Panc1 (cell line): ENCODE measurements around the gene ENO1. TPM values are rescaled to one million over a fixed set of nuclear protein-coding genes. Genes with fewer than 3 reads are reported as not detected.

ENCODE experiments used
- ATAC-seq: fragments of 200-7000 bp; cut with Tn5 transposase; 2 replicates; pipeline ENCODE4 v1.9.1; 2020; ENCODE audit warnings: mild to moderate bottlenecking, moderate library complexity
- BruUV-seq: library from RNA; stranded (reverse); fragments of 400-500 nt; replicated peaks from 2 replicates; lab custom pipeline; 2021; lab: Mats Ljungman, UMichigan
- CTCF ChIA-PET: fragments of 300-600 bp; sonication (Branson Sonifier 250); formaldehyde crosslinking; loops from one replicate; lab custom pipeline; 2022; ENCODE audit warnings: antibody characterized with exemption; lab: Charles Lee
- POLR2A ChIA-PET: fragments of 300-600 bp; sonication (Branson Sonifier 250); formaldehyde crosslinking; loops from one replicate; lab custom pipeline; 2022; ENCODE audit warnings: antibody characterized with exemption; lab: Charles Lee
- DNase-seq: peaks from one replicate; pipeline ENCODE4 v3.0.0-alpha.2; 2010; ENCODE audit warnings: low read depth, low spot score
- H3K27ac ChIP-seq: 2 replicates; pipeline ENCODE4 v1.5.1; 2011; ENCODE audit warnings: mild to moderate bottlenecking, low read length, inconsistent platforms
- H3K27me3 ChIP-seq: fragments of 200-500 bp; sonication (Bioruptor generic); 2 replicates; pipeline ENCODE4 v1.6.0; 2014; ENCODE audit warnings: low read length, inconsistent platforms; ENCODE audit not compliant: control insufficient read depth, insufficient read depth
- H3K36me3 ChIP-seq: fragments of 200-500 bp; sonication (Bioruptor generic); 2 replicates; pipeline ENCODE4 v1.5.1; 2014; ENCODE audit warnings: inconsistent platforms, mild to moderate bottlenecking, low read length, moderate library complexity; ENCODE audit not compliant: control insufficient read depth, insufficient read depth
- H3K4me1 ChIP-seq: 2 replicates; pipeline ENCODE4 v1.5.1; 2011; ENCODE audit warnings: inconsistent platforms, mild to moderate bottlenecking, low read length, moderate library complexity; ENCODE audit not compliant: control insufficient read depth, insufficient read depth
- H3K4me3 ChIP-seq, 2 experiments: 2 replicates each; pipeline ENCODE4 v1.5.1; 2011 to 2012; ENCODE audit warnings: low read depth in 2 of 2, low read length in 2 of 2, mild to moderate bottlenecking in 2 of 2, inconsistent platforms in 1 of 2, moderate library complexity in 1 of 2
- H3K9me3 ChIP-seq: fragments of 200-500 bp; sonication (Bioruptor generic); 2 replicates; pipeline ENCODE4 v1.5.1; 2014; ENCODE audit warnings: low read depth, mild to moderate bottlenecking, inconsistent platforms, low read length, moderate library complexity; ENCODE audit not compliant: control insufficient read depth, insufficient read depth
- CTCF ChIP-seq: fragments of 450-650 bp; IDR thresholded peaks from 2 replicates; pipeline ENCODE4 v1.5.1; 2017; ENCODE audit warnings: mild to moderate bottlenecking
- POLR2AphosphoS5 ChIP-seq: IDR thresholded peaks from 2 replicates; pipeline ENCODE4 v1.6.1; 2012; ENCODE audit warnings: mild to moderate bottlenecking, low read depth, low read length, moderate library complexity
- SIN3A ChIP-seq: IDR thresholded peaks from 2 replicates; pipeline ENCODE4 v1.6.1; 2012; ENCODE audit warnings: low read depth, mild to moderate bottlenecking, low read length, moderate library complexity, borderline replicate concordance; ENCODE audit not compliant: insufficient read depth
- TCF7L2 ChIP-seq: IDR thresholded peaks from 2 replicates; pipeline ENCODE4 v1.6.1; 2011; ENCODE audit warnings: mild to moderate bottlenecking, low read depth, low read length, inconsistent platforms
- in situ Hi-C: cut with HindIII; loops from 2 replicates; pipeline ENCODE4 v1.10.0; 2016; ENCODE audit warnings: low sequenced_read_pairs, low pct_unique_long_range_greater_than_20kb
- intact Hi-C: fragments of 100-400 bp; cut with micrococcal nuclease; formaldehyde crosslinking; loops from one replicate; pipeline ENCODE4 v1.10.0; 2022; ENCODE audit not compliant: unreplicated experiment
- total RNA-seq: library from RNA; stranded (reverse); gene quantifications from one replicate; pipeline ENCODE4 v1.2.1, GENCODE V29; 2021; ENCODE audit not compliant: unreplicated experiment
- TF ChIP-seq, protein P1 (sequence below), 2 experiments: IDR thresholded peaks; 2 replicates each; pipeline ENCODE4 v1.6.1; 2011 to 2012; ENCODE audit warnings: low read depth in 2 of 2, control low read depth in 1 of 2, low read length in 1 of 2, mild to moderate bottlenecking in 1 of 2, moderate library complexity in 1 of 2; ENCODE audit not compliant: insufficient read depth in 1 of 2

Gene ENO1
- total RNA-seq, 1 experiment from 2014 or later = 2,480 TPM

- in situ Hi-C loops (no loop called here), intact Hi-C loops (no loop called here)
- H3K27ac ChIP-seq = peak overlapping the region; percentile 72
- H3K4me3 ChIP-seq = no peak overlapping the region
- no peak for DNase-seq
- no peaks in the 10 kb centered on the region for H3K36me3 ChIP-seq
- TF ChIP-seq, protein P1, sequence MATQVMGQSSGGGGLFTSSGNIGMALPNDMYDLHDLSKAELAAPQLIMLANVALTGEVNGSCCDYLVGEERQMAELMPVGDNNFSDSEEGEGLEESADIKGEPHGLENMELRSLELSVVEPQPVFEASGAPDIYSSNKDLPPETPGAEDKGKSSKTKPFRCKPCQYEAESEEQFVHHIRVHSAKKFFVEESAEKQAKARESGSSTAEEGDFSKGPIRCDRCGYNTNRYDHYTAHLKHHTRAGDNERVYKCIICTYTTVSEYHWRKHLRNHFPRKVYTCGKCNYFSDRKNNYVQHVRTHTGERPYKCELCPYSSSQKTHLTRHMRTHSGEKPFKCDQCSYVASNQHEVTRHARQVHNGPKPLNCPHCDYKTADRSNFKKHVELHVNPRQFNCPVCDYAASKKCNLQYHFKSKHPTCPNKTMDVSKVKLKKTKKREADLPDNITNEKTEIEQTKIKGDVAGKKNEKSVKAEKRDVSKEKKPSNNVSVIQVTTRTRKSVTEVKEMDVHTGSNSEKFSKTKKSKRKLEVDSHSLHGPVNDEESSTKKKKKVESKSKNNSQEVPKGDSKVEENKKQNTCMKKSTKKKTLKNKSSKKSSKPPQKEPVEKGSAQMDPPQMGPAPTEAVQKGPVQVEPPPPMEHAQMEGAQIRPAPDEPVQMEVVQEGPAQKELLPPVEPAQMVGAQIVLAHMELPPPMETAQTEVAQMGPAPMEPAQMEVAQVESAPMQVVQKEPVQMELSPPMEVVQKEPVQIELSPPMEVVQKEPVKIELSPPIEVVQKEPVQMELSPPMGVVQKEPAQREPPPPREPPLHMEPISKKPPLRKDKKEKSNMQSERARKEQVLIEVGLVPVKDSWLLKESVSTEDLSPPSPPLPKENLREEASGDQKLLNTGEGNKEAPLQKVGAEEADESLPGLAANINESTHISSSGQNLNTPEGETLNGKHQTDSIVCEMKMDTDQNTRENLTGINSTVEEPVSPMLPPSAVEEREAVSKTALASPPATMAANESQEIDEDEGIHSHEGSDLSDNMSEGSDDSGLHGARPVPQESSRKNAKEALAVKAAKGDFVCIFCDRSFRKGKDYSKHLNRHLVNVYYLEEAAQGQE (IDR thresholded peaks at IDR 0.05; ENCODE audit: insufficient read depth in 1 of 2, low read depth in 2 of 2, low read length in 1 of 2) = no peak
- TF ChIP-seq POLR2AphosphoS5 (no peak), SIN3A (no peak), TCF7L2 (no peak), CTCF (no peak)
- H3K4me1 ChIP-seq = peaks cover 37% of the 10 kb centered on the region
- no TSS peak for BruUV-seq
- no peaks in the 10 kb centered on the region for H3K9me3 ChIP-seq
- CTCF ChIA-PET = interaction anchor here (0.6 to 0.7 kb wide), 2 partner anchors 18 to 26 kb away, joined by 3 read pairs; no protein-coding TSS in a partner anchor
- no peaks in the 10 kb centered on the region for H3K27me3 ChIP-seq
- POLR2A ChIA-PET = interaction anchor here (0.5 kb wide), 1 partner anchor 381 kb away, joined by 4 read pairs; no protein-coding TSS in a partner anchor
- ATAC-seq = no peak
These were observed 55.2 kb downstream of the ENO1 start for GRCh38 chr1:8823295-8823664.

DNA sequence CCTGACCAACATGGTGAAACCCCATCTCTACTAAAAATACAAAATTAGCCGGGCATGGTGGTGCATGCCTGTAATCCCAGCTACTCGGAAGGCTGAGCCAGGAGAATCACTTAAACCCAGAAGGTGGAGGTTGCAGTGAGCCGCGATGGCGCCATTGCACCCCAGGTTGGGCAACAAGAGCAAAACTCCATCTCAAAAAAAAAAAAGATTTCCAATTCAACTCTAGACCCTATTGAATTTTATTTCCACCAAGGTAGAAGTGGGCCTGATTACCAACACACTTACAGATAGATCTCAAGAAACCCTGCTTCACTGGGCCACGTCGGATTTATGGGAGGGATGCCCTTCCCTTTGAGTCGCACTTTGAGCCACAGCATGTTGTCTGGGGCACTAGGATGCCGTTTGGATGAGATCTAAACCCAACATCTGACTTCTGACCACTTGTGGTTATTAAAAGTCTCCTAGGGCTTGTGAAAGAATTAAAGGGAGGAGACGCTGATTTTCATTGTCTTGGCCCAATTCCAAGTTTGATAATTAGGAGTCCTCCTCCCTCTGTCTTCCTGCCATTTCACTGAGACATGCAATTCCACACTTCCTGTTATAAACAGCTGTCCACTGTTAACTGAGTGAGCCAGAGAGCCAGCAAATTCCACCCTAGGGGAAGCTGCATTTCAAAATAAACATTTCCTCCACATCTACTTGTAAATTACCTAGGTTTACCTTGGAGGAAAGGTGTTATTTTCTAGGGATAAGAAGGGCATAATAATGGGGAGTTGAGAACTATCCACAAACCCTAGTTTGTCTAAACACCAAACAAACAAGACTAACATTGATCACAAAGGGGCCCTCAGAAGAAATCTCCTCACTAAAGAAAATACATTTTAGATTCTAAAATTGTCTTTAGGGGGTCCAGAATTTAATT is 55.9 kb downstream of the ENO1 start:
- intact Hi-C loops = no loop called here

More for the DNA sequence above, 55.9 kb downstream of the ENO1 start:
- ChIA-PET CTCF (interaction anchor here (0.6 to 0.7 kb wide), 2 partner anchors 18 to 27 kb away, joined by 3 read pairs; no protein-coding TSS in a partner anchor), POLR2A (interaction anchor here (0.5 kb wide), 1 partner anchor 380 kb away, joined by 4 read pairs; no protein-coding TSS in a partner anchor)
- peaks cover 39% of the 10 kb centered on the region for H3K4me1 ChIP-seq
- ATAC-seq = peak; percentile 79
- no TSS peak for BruUV-seq
- no peaks in the 10 kb centered on the region for H3K9me3 ChIP-seq
- no peak for DNase-seq
- in situ Hi-C loops = no loop called here
- TF ChIP-seq POLR2AphosphoS5 = peak; percentile 62; the same call in 1 of the 2 replicates
- TF ChIP-seq, protein P1 (IDR thresholded peaks at IDR 0.05; ENCODE audit: insufficient read depth in 1 of 2, low read depth in 2 of 2, low read length in 1 of 2) = 0 out of 4 replicates have a peak, but pooled peaks of 1 of the 2 experiments have one; percentile 25
- no peak for TF ChIP-seq SIN3A
- no peak for TF ChIP-seq CTCF
- peak; percentile 91 for TF ChIP-seq TCF7L2
- peak overlapping the region in 1 of 2 experiments; percentile 40; a peak in 2 of 4 replicates for H3K4me3 ChIP-seq
- no peaks in the 10 kb centered on the region for H3K27me3 ChIP-seq
- H3K36me3 ChIP-seq = no peaks in the 10 kb centered on the region; the same call in 1 of the 2 replicates
- H3K27ac ChIP-seq = peak overlapping the region; percentile 72
